Measurements from ENCODE around the gene BIVM.
"Not testable (repeated sequence)": the region's sequence is repeated elsewhere in the genome, so short reads cannot be mapped to it uniquely, and the experiment has no call there.

Gene BIVM

DNA sequence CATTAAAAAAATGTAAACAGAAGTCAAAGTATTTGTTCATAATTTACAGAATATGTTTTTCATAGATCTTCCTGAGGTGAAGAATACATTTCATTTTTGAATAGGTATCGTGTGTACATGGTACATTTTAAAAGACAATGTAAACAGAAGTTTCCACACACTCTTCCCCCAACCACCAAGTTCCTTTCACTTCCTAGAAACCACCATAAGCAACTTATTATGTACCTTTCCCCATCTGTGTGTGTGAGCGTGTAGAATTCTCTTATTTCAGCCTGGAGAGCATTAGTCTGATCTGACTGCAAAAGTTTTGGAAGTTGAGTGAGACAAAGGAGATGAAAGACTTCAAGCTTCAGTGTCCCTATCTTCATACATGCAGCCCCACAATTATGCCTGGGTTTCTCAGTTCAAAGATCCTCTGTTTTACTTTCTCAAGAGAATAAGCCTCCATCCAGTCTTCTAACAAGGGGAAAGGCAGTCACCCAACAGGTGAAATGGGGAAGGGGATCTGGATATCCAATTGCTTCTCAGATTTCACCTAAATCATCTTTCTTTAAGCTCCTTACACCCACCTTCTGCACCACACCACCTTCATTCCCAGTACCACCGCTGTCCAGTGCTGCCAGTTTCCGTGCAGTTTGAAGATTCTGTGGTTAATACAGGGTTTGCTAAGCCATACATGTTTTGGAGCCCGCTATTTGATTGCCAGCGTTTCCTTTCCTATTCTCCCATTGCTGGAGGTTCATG is 27.4 kb upstream of the BIVM start:
- DNase-seq: no peak
- Histone ChIP-seq H3K4me1 (ENCODE audit: control insufficient read depth, insufficient read depth, low read length, poor library complexity, severe bottlenecking) (peaks cover 9% of the 10 kb centered on the region), H3K36me3 (ENCODE audit: control insufficient read depth, insufficient read depth, low read length) (no peaks in the 10 kb centered on the region), H3K27me3 (replicated peaks; ENCODE audit: control insufficient read depth, insufficient read depth, low read length, poor library complexity, severe bottlenecking) (no peaks in the 10 kb centered on the region), H3K9me3 (ENCODE audit: control insufficient read depth, low read length) (no peaks in the 10 kb centered on the region), H3K4me3 (ENCODE audit: insufficient read depth, low read depth, low read length, poor library complexity, severe bottlenecking) (no peak overlapping the region), H3K27ac (ENCODE audit: insufficient read depth, low read length, poor library complexity, severe bottlenecking) (no peak overlapping the region)

DNA sequence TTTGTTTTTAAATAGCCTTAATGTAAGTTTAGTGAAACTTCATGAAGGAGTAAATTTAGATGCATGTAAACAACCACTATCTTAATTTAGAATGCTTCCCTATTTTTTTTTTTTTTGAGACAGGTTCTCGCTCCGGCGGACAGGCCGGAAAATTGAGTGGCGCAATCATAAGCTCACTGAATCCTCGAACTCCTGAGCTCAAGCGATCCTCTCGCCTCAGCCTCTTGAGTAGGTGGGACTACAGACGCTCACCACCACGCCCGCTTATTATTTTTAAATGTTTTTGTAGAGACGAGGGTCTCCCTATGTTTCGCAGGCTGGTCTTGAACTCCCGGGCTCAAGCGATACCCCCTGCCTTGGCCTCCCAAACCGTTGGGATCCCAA is 26.9 kb upstream of the BIVM start:
- H3K27ac ChIP-seq (ENCODE audit: insufficient read depth, low read length, poor library complexity, severe bottlenecking): no peak overlapping the region
- no peaks in the 10 kb centered on the region for H3K9me3 ChIP-seq (ENCODE audit: control insufficient read depth, low read length)
- H3K4me1 ChIP-seq (ENCODE audit: control insufficient read depth, insufficient read depth, low read length, poor library complexity, severe bottlenecking): peaks cover 9% of the 10 kb centered on the region
- H3K36me3 ChIP-seq (ENCODE audit: control insufficient read depth, insufficient read depth, low read length): no peaks in the 10 kb centered on the region
- H3K27me3 ChIP-seq (replicated peaks; ENCODE audit: control insufficient read depth, insufficient read depth, low read length, poor library complexity, severe bottlenecking): no peaks in the 10 kb centered on the region
- peak overlapping the region; percentile 97 for H3K4me3 ChIP-seq (ENCODE audit: insufficient read depth, low read depth, low read length, poor library complexity, severe bottlenecking)
- DNase-seq: no peak

DNA sequence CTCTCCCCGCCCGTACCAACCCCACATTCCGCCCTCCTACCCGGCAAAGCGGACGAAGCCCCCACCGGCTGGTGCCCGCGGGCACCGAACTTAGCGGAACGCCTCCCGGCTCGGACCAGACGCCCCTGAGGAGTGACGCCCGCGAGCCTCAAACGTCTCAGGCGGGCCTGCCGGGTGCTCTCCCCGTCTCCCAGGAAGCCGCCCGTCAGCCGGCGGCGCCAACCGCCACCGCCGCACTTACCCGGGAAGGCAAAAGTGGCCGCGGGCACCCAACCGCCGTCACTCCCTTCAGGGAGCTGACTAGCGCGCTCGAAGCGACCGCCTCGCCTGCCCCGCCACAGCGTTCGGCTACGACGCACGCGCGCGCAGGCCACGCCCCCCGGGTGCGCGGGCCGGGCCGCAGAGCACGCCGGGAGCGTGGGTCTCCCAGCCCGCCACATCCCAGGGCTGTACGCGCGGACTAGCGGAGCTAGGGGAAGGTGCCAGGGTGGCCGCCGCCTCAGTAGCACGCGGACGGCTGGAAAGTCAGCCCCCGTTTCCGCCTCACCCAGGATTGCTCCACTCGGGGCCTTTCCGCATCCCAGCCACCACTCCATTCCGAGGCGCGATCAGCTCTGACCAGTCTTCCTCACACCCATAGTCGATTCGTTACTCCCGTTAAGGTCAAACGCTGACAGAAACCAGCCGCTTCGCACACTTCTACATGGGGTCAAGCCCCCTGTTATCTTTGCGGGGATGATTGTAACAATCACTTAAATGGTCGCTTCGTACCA is 25.3 kb upstream of the BIVM start, which contains the start of gene TEX30:
TEX30 (minus strand) TSS at position 346 of the 773 bp plus-strand sequence. CDS start 3,760 bp downstream, outside the sequence.
- no peaks in the 10 kb centered on the region for H3K27me3 ChIP-seq (replicated peaks; ENCODE audit: control insufficient read depth, insufficient read depth, low read length, poor library complexity, severe bottlenecking)
- peak; percentile 79 to 81 (median 81) for DNase-seq
- peak within 1 kb of the TSS; percentile 97 for H3K4me3 ChIP-seq (ENCODE audit: insufficient read depth, low read depth, low read length, poor library complexity, severe bottlenecking)
- no peaks in the 10 kb centered on the region for H3K9me3 ChIP-seq (ENCODE audit: control insufficient read depth, low read length)
- H3K4me1 ChIP-seq (ENCODE audit: control insufficient read depth, insufficient read depth, low read length, poor library complexity, severe bottlenecking): peaks cover 10% of the 10 kb centered on the region
- H3K36me3 ChIP-seq (ENCODE audit: control insufficient read depth, insufficient read depth, low read length): no peaks in the 10 kb centered on the region
- peak within 1 kb of the TSS; percentile 75 for H3K27ac ChIP-seq (ENCODE audit: insufficient read depth, low read length, poor library complexity, severe bottlenecking)

DNA sequence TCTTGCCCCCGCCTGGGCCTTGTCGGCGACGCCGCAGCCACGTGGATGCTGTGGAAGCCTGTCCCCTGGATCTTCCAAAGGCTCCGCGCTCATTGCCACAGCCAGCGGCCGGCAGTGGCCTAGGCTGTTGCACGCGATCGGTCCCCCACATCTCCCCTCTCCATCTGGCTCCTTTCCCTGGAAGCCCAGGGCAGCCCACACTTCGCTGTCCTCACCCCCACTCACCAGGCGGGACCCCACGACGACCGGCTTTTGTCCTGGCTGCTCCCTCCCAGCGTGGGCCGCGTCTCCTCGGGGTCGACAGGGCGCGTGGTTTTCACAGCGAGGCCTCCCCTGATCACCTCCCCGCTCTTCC is 24.7 kb upstream of the BIVM start:
- no peaks in the 10 kb centered on the region for H3K27me3 ChIP-seq (replicated peaks; ENCODE audit: control insufficient read depth, insufficient read depth, low read length, poor library complexity, severe bottlenecking)
- H3K4me3 ChIP-seq (ENCODE audit: insufficient read depth, low read depth, low read length, poor library complexity, severe bottlenecking): peak overlapping the region; percentile 97
- peaks cover 15% of the 10 kb centered on the region for H3K4me1 ChIP-seq (ENCODE audit: control insufficient read depth, insufficient read depth, low read length, poor library complexity, severe bottlenecking)
- no peaks in the 10 kb centered on the region for H3K36me3 ChIP-seq (ENCODE audit: control insufficient read depth, insufficient read depth, low read length)
- H3K27ac ChIP-seq (ENCODE audit: insufficient read depth, low read length, poor library complexity, severe bottlenecking): peak overlapping the region; percentile 75
- no peaks in the 10 kb centered on the region for H3K9me3 ChIP-seq (ENCODE audit: control insufficient read depth, low read length)
- DNase-seq: no peak

DNA sequence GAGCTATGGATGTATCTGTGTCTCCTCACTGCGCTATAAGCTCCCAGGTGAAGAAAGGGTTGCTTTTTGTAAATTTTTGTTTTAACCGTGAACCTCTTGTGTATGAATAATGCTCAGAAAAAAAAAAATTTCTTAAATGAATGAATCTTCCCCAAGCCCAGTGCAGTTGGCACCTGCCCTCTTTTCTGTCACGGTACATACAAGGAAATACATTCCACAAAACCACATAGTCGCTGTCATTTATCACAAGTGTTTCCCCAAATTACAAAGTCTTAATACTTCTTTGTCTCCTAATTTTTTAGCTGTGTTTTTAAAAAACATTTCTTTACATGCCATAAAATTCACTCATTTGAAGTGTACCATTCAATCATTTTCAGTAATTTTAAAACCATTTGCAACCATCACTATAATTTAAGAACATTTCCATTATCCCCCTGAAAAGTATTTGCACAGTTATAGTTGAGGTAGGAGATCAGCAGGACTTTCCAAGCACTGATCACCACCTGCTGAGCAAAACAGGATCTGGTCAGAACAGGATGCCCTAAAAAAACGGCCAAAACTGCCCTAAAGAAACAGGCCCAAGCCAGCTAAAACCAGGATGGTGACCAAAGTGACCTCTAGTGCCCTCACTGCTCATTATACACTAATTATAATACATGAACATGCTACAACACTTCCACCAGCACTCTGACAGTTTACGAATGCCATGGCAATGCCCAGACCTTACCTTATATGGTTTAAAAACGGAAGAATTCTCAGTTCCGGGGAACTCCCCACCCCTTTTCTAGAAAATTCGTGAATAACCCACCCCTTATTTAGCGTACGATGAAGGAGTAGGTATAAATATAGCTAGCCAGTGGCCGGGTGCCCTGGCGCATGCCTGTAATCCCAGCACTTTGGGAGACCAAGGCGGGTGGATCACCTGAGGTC is 24.1 kb upstream of the BIVM start:
- Histone ChIP-seq H3K9me3 (ENCODE audit: control insufficient read depth, low read length) (no peaks in the 10 kb centered on the region), H3K36me3 (ENCODE audit: control insufficient read depth, insufficient read depth, low read length) (no peaks in the 10 kb centered on the region), H3K27me3 (replicated peaks; ENCODE audit: control insufficient read depth, insufficient read depth, low read length, poor library complexity, severe bottlenecking) (no peaks in the 10 kb centered on the region), H3K4me3 (ENCODE audit: insufficient read depth, low read depth, low read length, poor library complexity, severe bottlenecking) (no peak overlapping the region), H3K27ac (ENCODE audit: insufficient read depth, low read length, poor library complexity, severe bottlenecking) (no peak overlapping the region), H3K4me1 (ENCODE audit: control insufficient read depth, insufficient read depth, low read length, poor library complexity, severe bottlenecking) (peaks cover 22% of the 10 kb centered on the region)
- DNase-seq: no peak

DNA sequence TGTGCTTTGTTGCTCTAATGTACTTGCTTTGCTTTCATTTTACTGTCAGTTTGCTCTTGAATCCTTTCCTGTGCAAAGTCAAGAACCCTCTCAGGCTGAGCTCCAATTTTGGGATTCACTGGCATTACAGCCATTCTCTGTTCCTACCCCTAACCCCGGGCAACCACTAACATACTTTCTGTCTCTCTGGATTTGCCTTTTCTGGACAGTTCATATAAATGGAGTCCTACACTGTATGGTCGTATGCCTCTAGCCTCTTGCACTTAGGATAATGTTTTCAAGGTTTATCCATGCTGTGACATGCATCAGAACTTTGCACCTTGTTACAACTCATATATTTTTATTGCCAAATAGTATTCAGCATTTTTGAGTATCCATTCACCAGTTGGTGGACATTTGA is 22.6 kb upstream of the BIVM start:
- H3K9me3 ChIP-seq (ENCODE audit: control insufficient read depth, low read length): no peaks in the 10 kb centered on the region
- H3K4me1 ChIP-seq (ENCODE audit: control insufficient read depth, insufficient read depth, low read length, poor library complexity, severe bottlenecking): peaks cover 26% of the 10 kb centered on the region
- H3K27ac ChIP-seq (ENCODE audit: insufficient read depth, low read length, poor library complexity, severe bottlenecking): no peak overlapping the region
- H3K36me3 ChIP-seq (ENCODE audit: control insufficient read depth, insufficient read depth, low read length): no peaks in the 10 kb centered on the region
- no peak overlapping the region for H3K4me3 ChIP-seq (ENCODE audit: insufficient read depth, low read depth, low read length, poor library complexity, severe bottlenecking)
- DNase-seq: no peak
- no peaks in the 10 kb centered on the region for H3K27me3 ChIP-seq (replicated peaks; ENCODE audit: control insufficient read depth, insufficient read depth, low read length, poor library complexity, severe bottlenecking)

DNA sequence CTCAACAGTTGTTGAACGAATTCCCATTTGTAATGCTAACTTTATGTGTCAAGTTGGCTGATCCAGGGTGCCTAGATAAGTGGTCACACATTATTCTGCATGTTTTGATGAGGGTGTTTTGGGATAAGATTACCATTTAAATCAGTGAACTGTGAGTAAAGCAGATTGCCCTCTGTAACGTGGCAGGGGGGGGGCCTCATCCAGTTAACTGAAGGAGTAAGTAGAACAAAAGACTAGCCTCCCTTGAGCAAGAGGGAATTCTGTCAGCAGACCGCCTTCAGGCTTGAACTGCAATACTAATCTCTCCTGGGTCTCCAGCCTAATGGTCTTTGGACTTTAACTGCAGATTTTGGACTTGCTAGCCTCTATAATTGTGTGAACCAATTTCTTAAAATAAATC is 21.2 kb upstream of the BIVM start:
- Histone ChIP-seq H3K27ac (ENCODE audit: insufficient read depth, low read length, poor library complexity, severe bottlenecking) (no peak overlapping the region), H3K4me1 (ENCODE audit: control insufficient read depth, insufficient read depth, low read length, poor library complexity, severe bottlenecking) (peaks cover 23% of the 10 kb centered on the region), H3K4me3 (ENCODE audit: insufficient read depth, low read depth, low read length, poor library complexity, severe bottlenecking) (no peak overlapping the region), H3K36me3 (ENCODE audit: control insufficient read depth, insufficient read depth, low read length) (no peaks in the 10 kb centered on the region), H3K9me3 (ENCODE audit: control insufficient read depth, low read length) (no peaks in the 10 kb centered on the region), H3K27me3 (replicated peaks; ENCODE audit: control insufficient read depth, insufficient read depth, low read length, poor library complexity, severe bottlenecking) (no peaks in the 10 kb centered on the region)
- DNase-seq: no peak

DNA sequence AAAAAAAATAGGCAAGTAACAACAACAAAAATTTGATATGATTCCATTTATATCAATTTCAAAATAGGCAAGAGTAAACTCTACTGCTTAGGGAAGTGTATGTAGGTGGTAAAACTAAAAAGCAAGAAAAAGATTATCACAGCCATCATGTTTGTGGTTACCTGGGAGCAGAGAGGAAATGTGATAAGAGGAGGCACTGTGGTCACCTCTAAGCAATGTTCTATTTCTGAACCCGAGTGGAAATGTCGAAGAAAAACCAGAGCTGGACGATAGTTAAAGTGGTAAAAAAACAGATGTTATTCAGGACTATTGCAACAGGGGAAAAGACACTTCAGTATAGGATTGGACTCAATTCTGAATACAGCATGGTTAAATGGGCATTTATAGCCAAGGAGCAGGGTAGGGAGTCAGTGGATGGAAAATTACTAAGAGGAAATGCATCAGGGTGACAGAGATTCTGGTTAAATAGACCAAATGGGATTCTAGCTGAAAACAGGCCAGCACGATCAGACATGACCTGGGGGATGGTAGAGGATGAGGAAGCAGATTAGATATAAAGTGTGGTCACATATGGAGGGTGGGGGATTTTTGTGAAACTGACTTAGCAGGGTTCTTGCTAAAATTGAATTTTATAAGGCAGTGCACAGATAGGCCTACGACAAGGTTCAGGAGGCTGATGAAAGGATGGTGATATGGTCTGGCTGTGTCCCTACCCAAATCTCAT is 19.3 kb upstream of the BIVM start:
- Histone ChIP-seq H3K9me3 (ENCODE audit: control insufficient read depth, low read length) (no peaks in the 10 kb centered on the region), H3K4me1 (ENCODE audit: control insufficient read depth, insufficient read depth, low read length, poor library complexity, severe bottlenecking) (peaks cover 16% of the 10 kb centered on the region), H3K4me3 (ENCODE audit: insufficient read depth, low read depth, low read length, poor library complexity, severe bottlenecking) (no peak overlapping the region), H3K27ac (ENCODE audit: insufficient read depth, low read length, poor library complexity, severe bottlenecking) (peak overlapping the region; percentile 47), H3K27me3 (replicated peaks; ENCODE audit: control insufficient read depth, insufficient read depth, low read length, poor library complexity, severe bottlenecking) (no peaks in the 10 kb centered on the region), H3K36me3 (ENCODE audit: control insufficient read depth, insufficient read depth, low read length) (no peaks in the 10 kb centered on the region)
- no peak for DNase-seq

DNA sequence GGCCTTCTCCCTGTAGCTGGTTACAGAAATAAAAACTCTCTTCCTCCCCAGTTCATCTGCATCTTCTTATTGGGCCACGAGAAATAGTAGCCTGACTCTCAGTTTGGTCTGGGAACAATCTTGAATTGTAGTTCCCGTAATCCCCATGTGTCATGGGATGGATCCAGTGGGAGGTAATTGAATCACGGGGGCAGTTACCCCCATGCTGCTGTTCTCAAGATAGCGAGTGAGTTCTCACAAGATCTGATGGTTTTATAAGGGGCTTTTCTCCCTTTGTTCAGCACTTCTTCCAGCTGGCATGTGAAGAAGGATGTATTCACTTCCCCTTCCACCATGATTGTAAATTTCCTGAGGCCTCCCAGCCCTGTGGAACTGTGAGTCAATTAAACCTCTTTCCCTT is 18.3 kb upstream of the BIVM start:
- H3K9me3 ChIP-seq (ENCODE audit: control insufficient read depth, low read length); H3K27me3 ChIP-seq (replicated peaks; ENCODE audit: control insufficient read depth, insufficient read depth, low read length, poor library complexity, severe bottlenecking); H3K36me3 ChIP-seq (ENCODE audit: control insufficient read depth, insufficient read depth, low read length); H3K4me3 ChIP-seq (ENCODE audit: insufficient read depth, low read depth, low read length, poor library complexity, severe bottlenecking); DNase-seq: not testable (repeated sequence)
- Histone ChIP-seq H3K27ac (ENCODE audit: insufficient read depth, low read length, poor library complexity, severe bottlenecking) (peak overlapping the region; percentile 47), H3K4me1 (ENCODE audit: control insufficient read depth, insufficient read depth, low read length, poor library complexity, severe bottlenecking) (peaks cover 16% of the 10 kb centered on the region)

Measured in effector memory CD4-positive, alpha-beta T cell (primary cell).